ENCODE results near the gene LRRC27. TPM values are rescaled to one million over a fixed set of nuclear protein-coding genes. Genes with fewer than 3 reads are reported as not detected.
"Not testable (repeated sequence)": the region's sequence is repeated elsewhere in the genome, so short reads cannot be mapped to it uniquely, and the experiment has no call there.

LRRC27 gene
- total RNA-seq, 1 donor from 2014 or later, result 5.8 TPM

DNA sequence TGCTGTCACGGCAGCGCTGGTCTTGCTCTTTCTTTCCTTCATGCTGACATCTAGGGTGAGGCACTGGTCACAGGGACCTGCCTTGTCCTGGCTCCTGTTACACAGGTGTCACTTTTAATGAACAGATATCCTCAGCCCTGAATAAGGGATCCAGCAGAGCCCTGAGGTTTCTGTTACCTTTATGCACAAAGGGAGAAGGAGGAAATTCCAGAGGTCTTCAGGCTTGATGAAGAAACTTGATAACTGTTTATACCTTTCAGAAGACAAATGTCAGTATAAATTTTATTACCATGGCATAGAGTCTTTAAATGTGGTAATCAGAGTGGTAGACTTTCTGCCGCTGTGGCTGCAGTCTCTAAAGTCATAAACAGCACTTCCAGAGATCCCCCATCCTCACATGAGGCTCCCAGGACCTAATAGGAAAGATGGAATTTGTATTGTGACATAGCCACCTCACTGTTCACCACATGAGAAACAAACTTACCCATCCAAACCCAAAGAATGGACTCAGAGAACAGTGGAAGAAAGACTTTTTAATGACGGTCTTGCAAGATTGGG lies 2.7 kb downstream of the LRRC27 start:
- H3K4me3 ChIP-seq (ENCODE audit: low read depth, low read length), result no peak overlapping the region
- DNase-seq (ENCODE audit: low read depth), result no peak

DNA sequence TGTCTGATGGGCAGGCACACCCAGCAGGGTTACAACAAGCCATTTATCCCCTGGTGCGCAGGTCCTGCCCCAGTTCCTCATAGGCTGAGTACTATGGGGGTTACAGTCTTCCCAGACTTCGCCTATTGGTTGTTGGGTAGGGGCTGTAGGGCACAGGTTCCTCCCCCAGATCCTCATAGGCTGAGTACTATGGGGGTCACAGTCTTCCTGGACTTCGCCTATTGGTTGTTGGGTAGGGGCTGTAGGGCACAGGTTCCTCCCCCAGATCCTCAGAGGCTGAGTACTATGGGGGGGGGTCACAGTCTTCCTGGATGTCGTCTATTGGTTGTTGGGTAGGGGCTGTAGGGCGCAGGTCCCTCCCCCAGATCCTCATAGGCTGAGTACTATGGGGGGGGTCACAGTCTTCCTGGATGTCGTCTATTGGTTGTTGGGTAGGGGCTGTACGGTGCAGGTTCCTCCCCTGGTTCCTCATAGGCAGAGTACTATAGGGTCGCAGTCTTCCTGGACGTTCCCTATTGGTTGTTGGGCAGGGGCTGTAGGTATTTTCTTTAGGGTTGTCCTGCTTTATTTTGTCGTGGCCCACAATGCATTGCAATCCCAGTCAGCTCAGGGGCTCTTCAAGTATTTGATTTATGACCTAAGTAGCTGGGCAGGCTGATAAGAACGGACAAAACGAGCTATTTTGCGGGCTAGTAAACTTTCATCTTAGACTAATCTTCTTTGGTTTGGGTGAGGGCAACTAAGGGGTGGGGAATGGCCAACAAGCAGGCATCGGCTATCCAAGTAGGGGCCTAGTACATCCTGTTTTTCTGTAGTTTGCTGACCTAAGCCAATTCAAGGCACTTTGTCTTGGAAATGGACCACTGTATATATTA lies 3.4 kb downstream of the LRRC27 start:
- TF ChIP-seq, protein P1, sequence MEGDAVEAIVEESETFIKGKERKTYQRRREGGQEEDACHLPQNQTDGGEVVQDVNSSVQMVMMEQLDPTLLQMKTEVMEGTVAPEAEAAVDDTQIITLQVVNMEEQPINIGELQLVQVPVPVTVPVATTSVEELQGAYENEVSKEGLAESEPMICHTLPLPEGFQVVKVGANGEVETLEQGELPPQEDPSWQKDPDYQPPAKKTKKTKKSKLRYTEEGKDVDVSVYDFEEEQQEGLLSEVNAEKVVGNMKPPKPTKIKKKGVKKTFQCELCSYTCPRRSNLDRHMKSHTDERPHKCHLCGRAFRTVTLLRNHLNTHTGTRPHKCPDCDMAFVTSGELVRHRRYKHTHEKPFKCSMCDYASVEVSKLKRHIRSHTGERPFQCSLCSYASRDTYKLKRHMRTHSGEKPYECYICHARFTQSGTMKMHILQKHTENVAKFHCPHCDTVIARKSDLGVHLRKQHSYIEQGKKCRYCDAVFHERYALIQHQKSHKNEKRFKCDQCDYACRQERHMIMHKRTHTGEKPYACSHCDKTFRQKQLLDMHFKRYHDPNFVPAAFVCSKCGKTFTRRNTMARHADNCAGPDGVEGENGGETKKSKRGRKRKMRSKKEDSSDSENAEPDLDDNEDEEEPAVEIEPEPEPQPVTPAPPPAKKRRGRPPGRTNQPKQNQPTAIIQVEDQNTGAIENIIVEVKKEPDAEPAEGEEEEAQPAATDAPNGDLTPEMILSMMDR (conservative IDR thresholded peaks at IDR 0.05; ENCODE audit: low read depth, low read length), result no peak
- no peak for DNase-seq (ENCODE audit: low read depth)

More for the DNA sequence above, 2.7 kb downstream of the LRRC27 start:
- TF ChIP-seq, protein P1 (conservative IDR thresholded peaks at IDR 0.05; ENCODE audit: low read depth, low read length), result no peak

DNA sequence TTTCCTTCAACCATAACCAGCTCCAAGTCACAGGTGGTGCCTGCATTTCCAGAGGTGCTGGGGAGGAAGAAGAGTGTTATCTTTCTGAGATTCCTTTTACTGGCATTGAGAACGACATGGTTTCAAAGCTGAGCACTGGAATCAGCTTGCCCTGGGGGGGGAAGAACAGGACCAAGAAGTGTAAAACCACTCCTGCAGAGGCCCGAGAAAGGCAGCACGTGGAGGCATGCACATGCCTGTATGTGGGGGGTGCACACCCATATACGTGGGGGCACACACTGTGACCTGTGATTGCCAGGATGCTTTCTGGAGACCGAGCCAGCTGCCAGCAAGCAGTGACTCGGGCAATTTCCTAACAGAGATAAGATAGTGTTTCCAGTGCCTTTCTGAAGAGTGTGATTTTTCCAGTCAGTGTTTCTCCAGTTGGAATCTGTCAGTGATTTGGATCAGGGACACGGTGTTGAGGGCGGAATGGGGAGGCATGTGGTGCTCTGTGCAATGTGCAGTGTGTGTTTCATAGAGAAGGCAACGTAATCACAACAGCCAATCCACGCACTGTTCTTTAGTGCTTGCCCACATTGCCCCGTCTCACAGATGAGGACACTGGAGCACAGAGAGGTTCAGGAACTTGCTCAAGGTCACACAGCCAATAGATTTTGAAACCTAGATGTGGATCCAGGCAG lies 4.2 kb downstream of the LRRC27 start:
- H3K4me3 ChIP-seq (ENCODE audit: low read depth, low read length), result no peak overlapping the region
- DNase-seq (ENCODE audit: low read depth), result no peak
- TF ChIP-seq, protein P1 (conservative IDR thresholded peaks at IDR 0.05; ENCODE audit: low read depth, low read length), result no peak

More for the DNA sequence above, 3.4 kb downstream of the LRRC27 start:
- H3K4me3 ChIP-seq (ENCODE audit: low read depth, low read length), result no peak overlapping the region

DNA sequence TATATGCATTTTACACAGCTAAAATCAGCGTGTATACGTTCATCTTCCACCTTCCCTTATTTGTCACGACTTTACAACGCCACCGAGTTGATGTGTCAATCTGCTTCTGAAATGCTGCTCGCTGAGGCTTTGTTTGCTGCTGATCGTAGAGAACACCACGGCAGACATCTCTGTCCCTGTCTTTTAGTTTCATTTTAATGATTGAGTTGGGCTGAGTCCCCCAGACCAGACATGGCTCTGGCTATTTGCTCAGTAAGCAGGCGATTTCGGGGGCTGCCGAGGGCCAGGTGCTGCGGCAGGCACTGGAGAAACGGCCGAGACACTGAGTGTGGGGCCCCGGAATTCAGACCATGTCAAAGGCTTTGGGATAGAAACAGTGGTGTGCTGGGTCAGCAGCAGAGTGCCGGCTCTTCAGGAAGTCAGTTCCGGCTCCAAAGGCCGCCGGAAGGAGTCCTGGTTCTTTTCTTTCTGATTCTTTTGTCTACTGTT lies 5.0 kb downstream of the LRRC27 start:
- DNase-seq (ENCODE audit: low read depth), result no peak
- H3K4me3 ChIP-seq (ENCODE audit: low read depth, low read length), result no peak overlapping the region
- TF ChIP-seq, protein P1 (conservative IDR thresholded peaks at IDR 0.05; ENCODE audit: low read depth, low read length), result no peak

DNA sequence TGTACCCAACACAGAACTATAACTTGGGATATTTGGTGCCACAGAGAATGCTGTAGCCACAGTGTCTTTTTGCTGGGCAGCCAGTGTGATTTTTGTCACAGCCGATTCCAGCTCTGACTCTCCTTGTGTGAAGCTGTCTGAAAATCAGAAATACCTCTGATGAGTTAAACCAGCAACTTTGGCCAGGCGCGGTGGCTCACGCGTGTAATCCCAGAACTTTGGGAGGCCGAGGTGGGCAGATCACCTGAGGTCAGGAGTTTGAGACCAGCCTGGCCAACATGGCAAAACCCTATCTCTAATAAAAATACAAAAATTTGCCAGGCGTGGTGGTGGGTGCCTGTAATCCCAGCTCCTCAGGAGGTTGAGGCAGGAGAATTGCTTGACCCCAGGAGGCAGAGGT lies 5.9 kb downstream of the LRRC27 start:
- H3K4me3 ChIP-seq (ENCODE audit: low read depth, low read length); DNase-seq (ENCODE audit: low read depth): not testable (repeated sequence)

DNA sequence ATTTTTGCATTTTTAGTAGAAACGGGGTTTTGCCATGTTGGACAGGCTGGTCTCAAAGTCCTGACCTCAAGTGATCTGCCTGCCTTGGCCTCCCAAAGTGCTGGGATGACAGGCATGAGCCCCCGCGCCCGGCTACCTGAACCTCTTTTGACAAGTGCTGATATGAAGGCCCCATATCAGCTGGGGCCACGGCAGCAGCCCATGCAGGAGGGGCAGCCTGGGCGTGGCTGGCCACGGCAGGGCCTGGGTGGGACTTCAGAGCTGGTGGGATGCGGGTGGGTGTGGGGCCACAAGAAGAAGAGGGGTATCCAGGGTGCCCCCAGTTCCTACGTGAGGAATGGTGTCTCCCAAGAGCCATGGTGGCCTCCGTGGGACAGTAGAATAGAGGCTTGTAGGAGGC lies 6.9 kb downstream of the LRRC27 start:
- no peak for DNase-seq (ENCODE audit: low read depth)
- TF ChIP-seq, protein P1 (conservative IDR thresholded peaks at IDR 0.05; ENCODE audit: low read depth, low read length), result no peak
- H3K4me3 ChIP-seq (ENCODE audit: low read depth, low read length), result no peak overlapping the region

DNA sequence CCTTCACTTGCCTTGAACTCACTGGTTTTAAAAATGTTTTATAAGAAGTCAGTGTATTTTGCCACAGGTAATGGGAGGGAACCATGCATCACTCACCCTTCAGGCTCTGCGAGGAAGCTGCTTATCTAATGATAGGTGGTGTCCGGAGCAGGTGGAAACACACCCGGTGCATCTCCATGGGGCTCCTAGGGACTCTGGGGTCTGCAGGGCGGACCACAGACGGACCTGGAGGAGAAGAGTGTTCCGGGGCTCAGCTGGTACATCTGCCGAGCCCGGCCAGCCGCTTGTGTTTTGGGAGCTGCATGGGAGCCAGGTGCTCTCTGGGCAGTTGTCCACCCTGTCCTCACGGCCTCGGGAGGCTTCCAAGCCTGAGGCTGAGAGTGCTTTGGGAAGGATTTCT lies 7.3 kb downstream of the LRRC27 start:
- no peak for DNase-seq (ENCODE audit: low read depth)
- TF ChIP-seq, protein P1 (conservative IDR thresholded peaks at IDR 0.05; ENCODE audit: low read depth, low read length), result no peak
- no peak overlapping the region for H3K4me3 ChIP-seq (ENCODE audit: low read depth, low read length)

All from epithelial cell of proximal tubule (primary cell).